ENCODE data around the gene RPS29.

DNA sequence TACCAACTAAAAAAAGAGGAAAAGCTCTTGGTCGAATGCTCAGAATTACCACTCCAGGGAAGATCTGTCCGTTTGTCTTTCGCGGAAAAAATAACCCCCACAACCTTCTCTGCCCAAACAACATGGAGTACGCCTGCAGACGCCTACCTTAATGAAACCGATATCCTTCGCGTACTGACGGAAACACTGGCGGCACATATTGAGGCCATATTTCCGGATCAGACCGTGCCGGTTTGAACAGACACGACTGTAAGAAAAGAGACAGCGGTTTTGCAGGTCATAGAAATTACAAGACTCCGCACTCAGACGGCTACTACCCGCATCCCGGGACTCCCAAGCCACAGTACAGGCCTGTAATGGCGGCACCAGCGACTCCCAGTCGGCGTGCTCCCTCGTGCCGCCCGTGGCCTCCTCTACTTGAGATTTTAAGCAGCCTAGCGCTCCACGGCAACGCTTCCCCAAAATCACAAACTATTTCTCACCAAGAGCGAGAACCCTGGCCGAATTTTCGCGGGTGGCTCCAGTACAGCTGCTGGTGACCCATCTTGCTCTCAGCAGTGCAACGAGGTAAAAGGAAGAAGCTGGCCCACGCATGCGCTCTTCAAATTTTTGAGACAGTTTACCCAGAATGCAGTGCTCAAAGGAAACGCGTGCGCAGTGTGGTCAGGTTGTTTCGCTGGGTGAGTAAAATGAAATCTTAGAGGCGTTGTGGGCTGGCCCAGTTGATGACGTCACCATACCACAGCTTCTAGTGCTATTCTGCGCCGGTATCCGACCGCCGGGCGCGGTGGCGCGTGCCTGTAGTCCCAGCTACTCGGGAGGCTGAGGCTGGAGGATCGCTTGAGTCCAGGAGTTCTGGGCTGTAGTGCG lies at the start of gene RPS29:
- TF ChIP-seq, protein P1, sequence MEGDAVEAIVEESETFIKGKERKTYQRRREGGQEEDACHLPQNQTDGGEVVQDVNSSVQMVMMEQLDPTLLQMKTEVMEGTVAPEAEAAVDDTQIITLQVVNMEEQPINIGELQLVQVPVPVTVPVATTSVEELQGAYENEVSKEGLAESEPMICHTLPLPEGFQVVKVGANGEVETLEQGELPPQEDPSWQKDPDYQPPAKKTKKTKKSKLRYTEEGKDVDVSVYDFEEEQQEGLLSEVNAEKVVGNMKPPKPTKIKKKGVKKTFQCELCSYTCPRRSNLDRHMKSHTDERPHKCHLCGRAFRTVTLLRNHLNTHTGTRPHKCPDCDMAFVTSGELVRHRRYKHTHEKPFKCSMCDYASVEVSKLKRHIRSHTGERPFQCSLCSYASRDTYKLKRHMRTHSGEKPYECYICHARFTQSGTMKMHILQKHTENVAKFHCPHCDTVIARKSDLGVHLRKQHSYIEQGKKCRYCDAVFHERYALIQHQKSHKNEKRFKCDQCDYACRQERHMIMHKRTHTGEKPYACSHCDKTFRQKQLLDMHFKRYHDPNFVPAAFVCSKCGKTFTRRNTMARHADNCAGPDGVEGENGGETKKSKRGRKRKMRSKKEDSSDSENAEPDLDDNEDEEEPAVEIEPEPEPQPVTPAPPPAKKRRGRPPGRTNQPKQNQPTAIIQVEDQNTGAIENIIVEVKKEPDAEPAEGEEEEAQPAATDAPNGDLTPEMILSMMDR (IDR thresholded peaks at IDR 0.05), result no peak
- TF ChIP-seq, protein P2, sequence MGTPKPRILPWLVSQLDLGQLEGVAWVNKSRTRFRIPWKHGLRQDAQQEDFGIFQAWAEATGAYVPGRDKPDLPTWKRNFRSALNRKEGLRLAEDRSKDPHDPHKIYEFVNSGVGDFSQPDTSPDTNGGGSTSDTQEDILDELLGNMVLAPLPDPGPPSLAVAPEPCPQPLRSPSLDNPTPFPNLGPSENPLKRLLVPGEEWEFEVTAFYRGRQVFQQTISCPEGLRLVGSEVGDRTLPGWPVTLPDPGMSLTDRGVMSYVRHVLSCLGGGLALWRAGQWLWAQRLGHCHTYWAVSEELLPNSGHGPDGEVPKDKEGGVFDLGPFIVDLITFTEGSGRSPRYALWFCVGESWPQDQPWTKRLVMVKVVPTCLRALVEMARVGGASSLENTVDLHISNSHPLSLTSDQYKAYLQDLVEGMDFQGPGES (IDR thresholded peaks at IDR 0.05; ENCODE audit: low read depth, low read length), result no peak
- no peak for TF ChIP-seq RXRA (IDR thresholded peaks at IDR 0.05; ENCODE audit: borderline replicate concordance, low read depth)
- TF ChIP-seq, protein P3, sequence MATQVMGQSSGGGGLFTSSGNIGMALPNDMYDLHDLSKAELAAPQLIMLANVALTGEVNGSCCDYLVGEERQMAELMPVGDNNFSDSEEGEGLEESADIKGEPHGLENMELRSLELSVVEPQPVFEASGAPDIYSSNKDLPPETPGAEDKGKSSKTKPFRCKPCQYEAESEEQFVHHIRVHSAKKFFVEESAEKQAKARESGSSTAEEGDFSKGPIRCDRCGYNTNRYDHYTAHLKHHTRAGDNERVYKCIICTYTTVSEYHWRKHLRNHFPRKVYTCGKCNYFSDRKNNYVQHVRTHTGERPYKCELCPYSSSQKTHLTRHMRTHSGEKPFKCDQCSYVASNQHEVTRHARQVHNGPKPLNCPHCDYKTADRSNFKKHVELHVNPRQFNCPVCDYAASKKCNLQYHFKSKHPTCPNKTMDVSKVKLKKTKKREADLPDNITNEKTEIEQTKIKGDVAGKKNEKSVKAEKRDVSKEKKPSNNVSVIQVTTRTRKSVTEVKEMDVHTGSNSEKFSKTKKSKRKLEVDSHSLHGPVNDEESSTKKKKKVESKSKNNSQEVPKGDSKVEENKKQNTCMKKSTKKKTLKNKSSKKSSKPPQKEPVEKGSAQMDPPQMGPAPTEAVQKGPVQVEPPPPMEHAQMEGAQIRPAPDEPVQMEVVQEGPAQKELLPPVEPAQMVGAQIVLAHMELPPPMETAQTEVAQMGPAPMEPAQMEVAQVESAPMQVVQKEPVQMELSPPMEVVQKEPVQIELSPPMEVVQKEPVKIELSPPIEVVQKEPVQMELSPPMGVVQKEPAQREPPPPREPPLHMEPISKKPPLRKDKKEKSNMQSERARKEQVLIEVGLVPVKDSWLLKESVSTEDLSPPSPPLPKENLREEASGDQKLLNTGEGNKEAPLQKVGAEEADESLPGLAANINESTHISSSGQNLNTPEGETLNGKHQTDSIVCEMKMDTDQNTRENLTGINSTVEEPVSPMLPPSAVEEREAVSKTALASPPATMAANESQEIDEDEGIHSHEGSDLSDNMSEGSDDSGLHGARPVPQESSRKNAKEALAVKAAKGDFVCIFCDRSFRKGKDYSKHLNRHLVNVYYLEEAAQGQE (IDR thresholded peaks at IDR 0.05; ENCODE audit: low read depth, low read length), result no peak
- peak; percentile 86 for TF ChIP-seq MXI1 (IDR thresholded peaks at IDR 0.05; ENCODE audit: low read depth, low read length)
- TF ChIP-seq, protein P4, sequence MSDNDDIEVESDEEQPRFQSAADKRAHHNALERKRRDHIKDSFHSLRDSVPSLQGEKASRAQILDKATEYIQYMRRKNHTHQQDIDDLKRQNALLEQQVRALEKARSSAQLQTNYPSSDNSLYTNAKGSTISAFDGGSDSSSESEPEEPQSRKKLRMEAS (IDR thresholded peaks at IDR 0.05; ENCODE audit: low read depth), result peak; percentile 86
- peak; percentile 89 for TF ChIP-seq YY1 (IDR thresholded peaks at IDR 0.05; ENCODE audit: low read depth)
- TF ChIP-seq JUND (IDR thresholded peaks at IDR 0.05), result peak; percentile 63
- peak; percentile 64; the same call in 1 of the 2 replicates for TF ChIP-seq TEAD4 (IDR thresholded peaks at IDR 0.05; ENCODE audit: borderline replicate concordance, insufficient read depth)
- TF ChIP-seq GABPA (IDR thresholded peaks at IDR 0.05; ENCODE audit: low read depth), result no peak; the same call in 1 of the 2 replicates
- no peak for TF ChIP-seq MEF2A (IDR thresholded peaks at IDR 0.05; ENCODE audit: borderline replicate concordance, low read depth)
- TF ChIP-seq, protein P5, sequence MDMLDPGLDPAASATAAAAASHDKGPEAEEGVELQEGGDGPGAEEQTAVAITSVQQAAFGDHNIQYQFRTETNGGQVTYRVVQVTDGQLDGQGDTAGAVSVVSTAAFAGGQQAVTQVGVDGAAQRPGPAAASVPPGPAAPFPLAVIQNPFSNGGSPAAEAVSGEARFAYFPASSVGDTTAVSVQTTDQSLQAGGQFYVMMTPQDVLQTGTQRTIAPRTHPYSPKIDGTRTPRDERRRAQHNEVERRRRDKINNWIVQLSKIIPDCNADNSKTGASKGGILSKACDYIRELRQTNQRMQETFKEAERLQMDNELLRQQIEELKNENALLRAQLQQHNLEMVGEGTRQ (IDR thresholded peaks at IDR 0.05; ENCODE audit: borderline replicate concordance, low read depth, low read length), result no peak
